Muscle layer of colon (tissue), 2 donors: ENCODE data around the gene TIMM23B.
"Not testable (repeated sequence)": the region's sequence is repeated elsewhere in the genome, so short reads cannot be mapped to it uniquely, and the experiment has no call there.

Source experiments
- H3K27ac ChIP-seq: one replicate; pipeline ENCODE4 v1.7.0; 2013; ENCODE audit warnings: low read depth, mild to moderate bottlenecking, low read length, moderate library complexity
- H3K27me3 ChIP-seq, 2 donors: one replicate each; pipeline ENCODE4 v1.7.0; 2013; ENCODE audit warnings: low read length in 2 of 2, mild to moderate bottlenecking in 2 of 2; ENCODE audit not compliant: insufficient read depth in 2 of 2, control insufficient read depth in 1 of 2
- H3K36me3 ChIP-seq: one replicate; pipeline ENCODE4 v1.7.0; 2013; ENCODE audit warnings: mild to moderate bottlenecking, low read length; ENCODE audit not compliant: insufficient read depth
- H3K4me1 ChIP-seq: one replicate; pipeline ENCODE4 v1.7.0; 2013; ENCODE audit warnings: mild to moderate bottlenecking, low read length; ENCODE audit not compliant: insufficient read depth
- H3K4me3 ChIP-seq, 2 donors: one replicate each; pipeline ENCODE4 v1.7.0; 2013; ENCODE audit warnings: low read length in 2 of 2, low read depth in 1 of 2, mild to moderate bottlenecking in 1 of 2, moderate library complexity in 1 of 2
- H3K9ac ChIP-seq: one replicate; pipeline ENCODE4 v1.7.0; 2013; ENCODE audit warnings: low read length
- H3K9me3 ChIP-seq: one replicate; pipeline ENCODE4 v1.7.0; 2013; ENCODE audit warnings: mild to moderate bottlenecking, low read length
- donor health status: abdominal sarcoma.
- donor health status: Adenocarcinoma of cecum.

Gene TIMM23B

GRCh38 chr10:49988376-49988775 is 46.5 kb downstream of the TIMM23B start, which contains the start of gene AGAP6:
Gene AGAP6, plus strand, starts transcription at chr10:49988406. Its CDS starts 310 bp downstream, at chr10:49988716.
- not testable (repeated sequence) for H3K4me1 ChIP-seq, H3K27ac ChIP-seq, H3K4me3 ChIP-seq, H3K9me3 ChIP-seq, H3K27me3 ChIP-seq, H3K36me3 ChIP-seq, H3K9ac ChIP-seq

- not testable (repeated sequence) for H3K9ac ChIP-seq, H3K36me3 ChIP-seq, H3K27me3 ChIP-seq, H3K4me1 ChIP-seq, H3K9me3 ChIP-seq, H3K27ac ChIP-seq, H3K4me3 ChIP-seq
Measured at GRCh38 chr10:49995321-49995720, 53.5 kb downstream of the TIMM23B start.

GRCh38 chr10:50014024-50014423 is 72.2 kb downstream of the TIMM23B start:
- not testable (repeated sequence) for H3K4me1 ChIP-seq, H3K27ac ChIP-seq, H3K36me3 ChIP-seq, H3K9ac ChIP-seq, H3K4me3 ChIP-seq, H3K27me3 ChIP-seq, H3K9me3 ChIP-seq

GRCh38 chr10:50015596-50016220 is 73.9 kb downstream of the TIMM23B start:
- not testable (repeated sequence) for H3K9ac ChIP-seq, H3K4me3 ChIP-seq, H3K36me3 ChIP-seq, H3K27me3 ChIP-seq, H3K27ac ChIP-seq, H3K9me3 ChIP-seq, H3K4me1 ChIP-seq

- H3K4me1 ChIP-seq, H3K36me3 ChIP-seq, H3K27me3 ChIP-seq, H3K9me3 ChIP-seq, H3K9ac ChIP-seq, H3K27ac ChIP-seq, H3K4me3 ChIP-seq: not testable (repeated sequence)
Measured at GRCh38 chr10:50016926-50017325, 75.1 kb downstream of the TIMM23B start.

GRCh38 chr10:50017646-50018045 is 75.8 kb downstream of the TIMM23B start:
- H3K27ac ChIP-seq, H3K36me3 ChIP-seq, H3K4me1 ChIP-seq, H3K27me3 ChIP-seq, H3K4me3 ChIP-seq, H3K9ac ChIP-seq, H3K9me3 ChIP-seq: not testable (repeated sequence)

GRCh38 chr10:50019279-50019678 is 77.4 kb downstream of the TIMM23B start:
- H3K9ac ChIP-seq, H3K4me3 ChIP-seq: not testable (repeated sequence)

GRCh38 chr10:50020451-50021024 is 78.7 kb downstream of the TIMM23B start:
- H3K36me3 ChIP-seq, H3K27ac ChIP-seq, H3K27me3 ChIP-seq, H3K9me3 ChIP-seq, H3K9ac ChIP-seq, H3K4me3 ChIP-seq, H3K4me1 ChIP-seq: not testable (repeated sequence)

More at GRCh38 chr10:50019279-50019678, 77.4 kb downstream of the TIMM23B start:
- not testable (repeated sequence) for H3K27me3 ChIP-seq, H3K36me3 ChIP-seq, H3K27ac ChIP-seq, H3K4me1 ChIP-seq, H3K9me3 ChIP-seq

GRCh38 chr10:50021646-50022045 is 79.8 kb downstream of the TIMM23B start:
- H3K27me3 ChIP-seq, result peaks cover 0 to 10% of the 10 kb centered on the region in 2 donors
- H3K9ac ChIP-seq, result no peak overlapping the region
- no peak overlapping the region for H3K4me3 ChIP-seq
- H3K4me1 ChIP-seq, result no peaks in the 10 kb centered on the region
- no peaks in the 10 kb centered on the region for H3K36me3 ChIP-seq
- H3K9me3 ChIP-seq, result no peaks in the 10 kb centered on the region
- H3K27ac ChIP-seq, result no peak overlapping the region
